PC-9 (cell line): ENCODE data around the gene CXXC5. TPM values are rescaled to one million over a fixed set of nuclear protein-coding genes. Genes with fewer than 3 reads are reported as not detected.
A peak's percentile ranks its signal among the peaks of the same experiment; 100 is the strongest.

ENCODE experiments used
- BruUV-seq: library from RNA; stranded (reverse); fragments of 400-500 nt; replicated peaks from 2 replicates; lab custom pipeline; 2021; lab: Mats Ljungman, UMichigan
- CTCF ChIA-PET: fragments of 300-600 bp; sonication (Branson Sonifier 250); formaldehyde crosslinking; loops from one replicate; lab custom pipeline; 2022; ENCODE audit warnings: antibody characterized with exemption; lab: Charles Lee
- POLR2A ChIA-PET: fragments of 300-600 bp; sonication (Branson Sonifier 250); formaldehyde crosslinking; loops from one replicate; lab custom pipeline; 2022; ENCODE audit warnings: antibody characterized with exemption; ENCODE audit not compliant: unreplicated experiment; lab: Charles Lee
- DNase-seq, 2 experiments: peaks; one replicate each; pipeline versions ENCODE4 v3.0.0 to v3.0.0-alpha.2; 2015 to 2022; ENCODE audit warnings: mixed read lengths in 1 of 2
- H2AFZ ChIP-seq: fragments of 200-600 bp; sonication (generic); 2 replicates; pipeline ENCODE4 v1.8.1; 2017; ENCODE audit warnings: antibody characterized with exemption
- H3F3A ChIP-seq: fragments of 200-600 bp; sonication (generic); 2 replicates; pipeline ENCODE4 v1.8.1; 2017; ENCODE audit warnings: antibody characterized with exemption, mild to moderate bottlenecking, low read depth; ENCODE audit not compliant: insufficient read depth
- H3K27ac ChIP-seq: fragments of 200-600 bp; sonication (generic); 2 replicates; pipeline ENCODE4 v1.6.1; 2016; ENCODE audit warnings: mixed run types
- H3K27me3 ChIP-seq: fragments of 200-600 bp; sonication (generic); 2 replicates; pipeline ENCODE4 v1.6.1; 2016; ENCODE audit warnings: low read depth, mixed run types; ENCODE audit not compliant: insufficient read depth
- H3K36me3 ChIP-seq: fragments of 200-600 bp; sonication (generic); 2 replicates; pipeline ENCODE4 v1.6.1; 2016; ENCODE audit warnings: low read depth, mixed run types
- H3K4me1 ChIP-seq: fragments of 200-600 bp; sonication (generic); replicated peaks from 2 replicates; pipeline ENCODE4 v1.6.1; 2016; ENCODE audit warnings: mixed run types; ENCODE audit not compliant: insufficient read depth
- H3K4me2 ChIP-seq: fragments of 200-600 bp; sonication (generic); 2 replicates; pipeline ENCODE4 v1.6.1; 2017; ENCODE audit warnings: mixed run types
- H3K4me3 ChIP-seq: fragments of 200-600 bp; sonication (generic); 2 replicates; pipeline ENCODE4 v1.6.1; 2016; ENCODE audit warnings: mixed run types
- H3K79me2 ChIP-seq: fragments of 200-600 bp; sonication (generic); 2 replicates; pipeline ENCODE4 v1.6.1; 2017; ENCODE audit warnings: low read depth, mixed run types
- H3K9me2 ChIP-seq: fragments of 200-600 bp; sonication (generic); 2 replicates; pipeline ENCODE4 v1.8.1; 2017; ENCODE audit warnings: mild to moderate bottlenecking; ENCODE audit not compliant: insufficient read depth
- H3K9me3 ChIP-seq: fragments of 200-600 bp; sonication (generic); 2 replicates; pipeline ENCODE4 v1.8.1; 2016; ENCODE audit warnings: low read depth; ENCODE audit not compliant: insufficient read depth
- H4K20me1 ChIP-seq: fragments of 200-600 bp; sonication (generic); 2 replicates; pipeline ENCODE4 v1.8.1; 2017; ENCODE audit not compliant: insufficient read depth
- EZH2 ChIP-seq: fragments of 200-600 bp; sonication (generic); IDR thresholded peaks from 2 replicates; pipeline ENCODE4 v1.8.0; 2017; ENCODE audit warnings: antibody characterized with exemption, low read depth
- intact Hi-C: fragments of 100-400 bp; cut with micrococcal nuclease; formaldehyde crosslinking; loops from one replicate; pipeline ENCODE4 v1.10.0; 2022; ENCODE audit not compliant: unreplicated experiment
- total RNA-seq: library from RNA; stranded (reverse); gene quantifications from 2 replicates; pipeline ENCODE4 v1.2.3, GENCODE V29; 2021
- TF ChIP-seq, protein P1 (sequence below): fragments of 200-600 bp; sonication (generic); conservative IDR thresholded peaks from 2 replicates; pipeline ENCODE4 v1.6.1; 2017; ENCODE audit warnings: mixed run types, antibody characterized with exemption, mild to moderate bottlenecking, moderate library complexity

Gene CXXC5
- total RNA-seq, 1 experiment from 2014 or later: 59.9 TPM

DNA sequence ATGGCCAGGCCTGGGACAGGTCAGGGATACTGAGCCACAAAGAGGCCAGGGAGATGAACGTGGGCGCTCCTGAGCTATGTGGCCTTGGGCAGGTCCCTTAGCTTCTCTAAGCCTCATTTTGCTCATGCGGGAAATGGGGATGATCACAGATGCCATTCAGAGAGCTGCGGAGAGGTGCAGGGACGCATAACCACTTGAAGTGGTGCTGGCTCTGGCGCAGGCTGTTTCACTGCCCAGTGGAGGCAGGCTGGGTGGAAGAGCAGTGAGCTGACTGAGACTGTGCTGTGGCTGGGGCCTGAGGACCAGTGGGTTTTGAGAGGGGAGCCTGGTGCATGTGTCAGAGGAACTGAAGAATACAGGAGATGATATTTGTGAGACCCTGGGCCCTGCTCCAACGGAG, 18.4 kb downstream of the CXXC5 start:
- H3K79me2 ChIP-seq: peaks cover 93% of the 10 kb centered on the region
- ChIA-PET CTCF (no interaction called here), POLR2A (no interaction called here)
- intact Hi-C loops: no loop called here
- H4K20me1 ChIP-seq: peaks cover 42% of the 10 kb centered on the region
- H3K27ac ChIP-seq: no peak overlapping the region
- H3F3A ChIP-seq: peaks cover 11% of the 10 kb centered on the region; the same call in 1 of the 2 replicates
- no TSS peak for BruUV-seq
- no peaks in the 10 kb centered on the region for H3K27me3 ChIP-seq
- no peak overlapping the region for H3K4me2 ChIP-seq
- DNase-seq: no peak
- H3K9me3 ChIP-seq: no peaks in the 10 kb centered on the region
- peaks cover 30% of the 10 kb centered on the region for H3K4me1 ChIP-seq
- TF ChIP-seq, protein P1, sequence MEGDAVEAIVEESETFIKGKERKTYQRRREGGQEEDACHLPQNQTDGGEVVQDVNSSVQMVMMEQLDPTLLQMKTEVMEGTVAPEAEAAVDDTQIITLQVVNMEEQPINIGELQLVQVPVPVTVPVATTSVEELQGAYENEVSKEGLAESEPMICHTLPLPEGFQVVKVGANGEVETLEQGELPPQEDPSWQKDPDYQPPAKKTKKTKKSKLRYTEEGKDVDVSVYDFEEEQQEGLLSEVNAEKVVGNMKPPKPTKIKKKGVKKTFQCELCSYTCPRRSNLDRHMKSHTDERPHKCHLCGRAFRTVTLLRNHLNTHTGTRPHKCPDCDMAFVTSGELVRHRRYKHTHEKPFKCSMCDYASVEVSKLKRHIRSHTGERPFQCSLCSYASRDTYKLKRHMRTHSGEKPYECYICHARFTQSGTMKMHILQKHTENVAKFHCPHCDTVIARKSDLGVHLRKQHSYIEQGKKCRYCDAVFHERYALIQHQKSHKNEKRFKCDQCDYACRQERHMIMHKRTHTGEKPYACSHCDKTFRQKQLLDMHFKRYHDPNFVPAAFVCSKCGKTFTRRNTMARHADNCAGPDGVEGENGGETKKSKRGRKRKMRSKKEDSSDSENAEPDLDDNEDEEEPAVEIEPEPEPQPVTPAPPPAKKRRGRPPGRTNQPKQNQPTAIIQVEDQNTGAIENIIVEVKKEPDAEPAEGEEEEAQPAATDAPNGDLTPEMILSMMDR: no peak
- no peak for TF ChIP-seq EZH2
- no peak overlapping the region for H3K4me3 ChIP-seq
- no peaks in the 10 kb centered on the region for H3K9me2 ChIP-seq
- H3K36me3 ChIP-seq: no peaks in the 10 kb centered on the region
- H2AFZ ChIP-seq: no peak overlapping the region

DNA sequence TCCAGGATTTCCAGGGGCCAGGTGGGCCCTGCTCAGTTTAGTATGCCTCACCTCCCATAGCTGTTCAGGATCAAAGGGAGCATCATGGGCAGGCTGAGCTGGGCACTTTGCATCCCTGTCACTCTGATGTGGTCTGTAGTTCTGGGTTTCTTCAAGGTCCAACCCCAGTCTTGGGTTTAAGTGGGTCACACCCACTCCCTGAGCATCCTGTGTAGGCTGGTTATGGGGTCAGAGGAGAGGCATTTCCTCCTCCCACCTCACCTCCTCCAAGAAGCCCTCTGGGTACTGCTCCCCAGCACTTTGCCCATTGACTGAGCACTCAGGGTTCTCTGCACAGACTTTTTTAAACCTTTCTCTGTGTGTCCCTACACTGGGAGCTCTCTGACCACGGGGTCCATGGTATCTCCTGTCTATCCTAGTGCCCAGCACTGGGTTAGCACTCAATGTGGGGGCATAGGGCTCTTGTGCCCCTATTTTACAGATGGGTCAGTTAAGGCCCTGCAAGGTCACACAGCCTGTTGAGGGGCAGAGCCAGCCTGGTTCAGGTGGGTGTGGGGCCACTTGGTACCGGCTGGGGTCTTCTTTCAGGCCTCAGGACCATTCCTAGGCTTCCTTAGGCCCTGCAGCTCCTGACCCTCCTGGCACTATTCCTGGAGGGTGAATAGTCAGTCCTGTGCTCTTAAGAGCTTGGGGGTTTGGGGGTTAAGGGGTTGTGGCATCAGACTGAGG, 19.0 kb downstream of the CXXC5 start:
- no peak overlapping the region for H3K4me3 ChIP-seq
- H3F3A ChIP-seq: peaks cover 5% of the 10 kb centered on the region; the same call in 1 of the 2 replicates
- H3K36me3 ChIP-seq: no peaks in the 10 kb centered on the region
- no peak overlapping the region for H2AFZ ChIP-seq
- no TSS peak for BruUV-seq
- DNase-seq: no peak
- intact Hi-C loops: no loop called here
- CTCF ChIA-PET: no interaction called here
- H3K4me2 ChIP-seq: no peak overlapping the region
- no peaks in the 10 kb centered on the region for H3K9me3 ChIP-seq
- no peak overlapping the region for H3K27ac ChIP-seq
- TF ChIP-seq, protein P1: no peak
- no peak for TF ChIP-seq EZH2
- H3K79me2 ChIP-seq: peaks cover 93% of the 10 kb centered on the region
- H4K20me1 ChIP-seq: peaks cover 47% of the 10 kb centered on the region
- POLR2A ChIA-PET: interaction anchor here (0.6 kb wide), 2 partner anchors 11 to 14 kb away, joined by 4 to 21 read pairs; no protein-coding TSS in a partner anchor
- H3K27me3 ChIP-seq: no peaks in the 10 kb centered on the region
- H3K9me2 ChIP-seq: no peaks in the 10 kb centered on the region
- H3K4me1 ChIP-seq: peaks cover 24% of the 10 kb centered on the region

DNA sequence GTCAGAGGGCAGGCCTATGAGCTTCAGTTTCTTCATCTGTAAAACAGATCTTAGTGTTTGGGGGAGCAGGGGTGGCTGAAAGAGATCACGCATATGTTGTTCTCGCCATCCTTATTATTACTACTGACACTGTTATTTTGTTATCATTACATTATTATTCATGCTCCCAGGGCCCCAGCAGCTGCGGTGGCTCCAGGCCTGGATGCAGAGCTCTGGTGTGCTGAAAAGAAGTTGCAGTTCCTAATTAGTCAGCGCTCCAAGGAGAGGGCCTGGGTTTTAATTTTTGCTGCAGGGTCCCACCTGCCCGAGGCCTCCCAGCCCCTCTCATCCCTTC, 19.5 kb downstream of the CXXC5 start:
- TF ChIP-seq EZH2: no peak
- TF ChIP-seq, protein P1: no peak
- no peaks in the 10 kb centered on the region for H3K9me2 ChIP-seq
- no peaks in the 10 kb centered on the region for H3K9me3 ChIP-seq
- H3F3A ChIP-seq: peaks cover 3% of the 10 kb centered on the region; the same call in 1 of the 2 replicates
- H3K27me3 ChIP-seq: no peaks in the 10 kb centered on the region
- no peaks in the 10 kb centered on the region for H3K36me3 ChIP-seq
- peaks cover 93% of the 10 kb centered on the region for H3K79me2 ChIP-seq
- intact Hi-C loops: no loop called here
- CTCF ChIA-PET: no interaction called here
- no TSS peak for BruUV-seq
- peaks cover 18% of the 10 kb centered on the region for H3K4me1 ChIP-seq
- peak overlapping the region; percentile 52 for H3K4me2 ChIP-seq
- no peak overlapping the region for H3K27ac ChIP-seq
- DNase-seq: no peak
- POLR2A ChIA-PET: interaction anchor here (0.6 kb wide), 2 partner anchors 12 to 15 kb away, joined by 4 to 21 read pairs; no protein-coding TSS in a partner anchor
- H4K20me1 ChIP-seq: peaks cover 48% of the 10 kb centered on the region
- H3K4me3 ChIP-seq: no peak overlapping the region; the same call in 1 of the 2 replicates
- H2AFZ ChIP-seq: no peak overlapping the region
